ENCODE results near the gene TAF1A.

The TAF1A gene

DNA sequence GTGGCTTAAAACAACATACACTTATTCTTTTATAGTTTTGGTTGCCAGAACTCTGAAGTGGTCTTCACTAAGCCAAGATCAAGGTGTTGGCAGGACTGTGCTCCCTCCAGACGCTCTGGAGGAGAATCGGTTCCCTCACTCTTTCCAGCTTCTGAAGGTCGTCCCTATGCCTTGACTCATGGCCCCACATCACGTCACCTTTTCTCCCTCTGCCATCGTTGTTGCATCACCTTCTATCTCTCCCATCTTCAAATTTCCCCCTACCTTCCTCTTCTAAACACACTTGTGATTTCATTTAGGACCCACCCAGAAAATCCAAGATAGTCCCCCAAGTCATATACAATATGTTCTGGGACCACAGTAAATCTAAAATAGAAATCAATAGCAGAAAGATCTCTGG, 54.3 kb downstream of the TAF1A start:
- no peak for DNase-seq (ENCODE audit: low read depth)

DNA sequence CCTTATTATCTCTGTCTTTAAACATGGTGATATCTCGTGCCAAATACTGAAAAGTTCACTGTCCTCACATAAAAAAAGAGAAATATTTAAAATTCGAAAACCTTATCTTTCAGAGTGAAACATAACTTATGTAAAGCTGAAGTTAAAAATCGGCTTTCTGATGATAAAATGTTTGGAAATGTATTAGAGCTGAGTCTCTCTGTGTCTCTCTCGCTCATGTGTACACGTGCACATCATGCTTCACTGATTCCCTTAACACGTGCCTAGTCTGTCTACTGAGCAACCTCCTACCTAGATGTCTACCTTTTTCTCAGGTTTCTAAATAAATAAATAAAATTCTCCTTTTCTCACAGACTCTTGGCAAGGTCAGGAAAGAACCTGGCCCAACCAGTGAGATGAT, 58.9 kb downstream of the TAF1A start:
- no peak for DNase-seq (ENCODE audit: low read depth)

DNA sequence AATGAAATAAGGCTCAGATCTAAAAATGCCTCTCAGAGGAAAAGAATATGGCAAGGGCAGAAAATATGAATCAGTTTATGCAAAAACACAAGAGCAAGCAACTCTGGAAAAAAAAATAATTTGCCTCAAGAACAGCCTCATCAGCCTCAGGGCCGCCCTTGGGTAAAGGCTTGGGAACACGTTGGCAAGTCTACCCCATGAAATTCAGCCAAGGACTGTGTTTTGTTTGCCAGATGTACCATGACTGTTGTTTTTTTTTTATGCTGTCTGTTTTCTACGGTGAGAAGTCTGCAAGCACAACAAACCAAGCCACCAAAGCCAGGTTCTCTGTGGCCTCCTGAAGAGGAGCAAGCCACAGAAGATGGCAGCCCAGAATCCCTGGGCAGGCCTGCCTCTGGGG, 59.8 kb downstream of the TAF1A start:
- no peak for DNase-seq (ENCODE audit: low read depth)

DNA sequence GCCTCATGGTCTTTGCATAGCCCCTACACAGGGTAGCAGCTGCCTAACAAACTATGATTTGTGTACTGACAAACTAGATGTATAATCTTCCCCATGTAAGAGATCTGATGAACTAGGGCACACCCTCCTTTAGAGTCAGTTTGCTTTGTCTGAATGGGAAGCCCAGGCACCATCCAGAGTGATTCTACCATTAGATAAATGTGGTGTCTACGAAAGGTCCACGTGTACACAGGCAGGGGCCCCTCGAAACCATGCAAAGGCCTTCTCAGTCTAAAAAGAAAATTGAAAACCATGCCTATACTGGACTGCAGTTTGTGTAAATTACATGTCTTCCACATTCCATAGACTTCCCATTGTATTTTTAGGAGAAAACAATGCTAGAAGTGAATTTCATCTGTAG, 60.6 kb downstream of the TAF1A start:
- DNase-seq (ENCODE audit: low read depth): no peak

DNA sequence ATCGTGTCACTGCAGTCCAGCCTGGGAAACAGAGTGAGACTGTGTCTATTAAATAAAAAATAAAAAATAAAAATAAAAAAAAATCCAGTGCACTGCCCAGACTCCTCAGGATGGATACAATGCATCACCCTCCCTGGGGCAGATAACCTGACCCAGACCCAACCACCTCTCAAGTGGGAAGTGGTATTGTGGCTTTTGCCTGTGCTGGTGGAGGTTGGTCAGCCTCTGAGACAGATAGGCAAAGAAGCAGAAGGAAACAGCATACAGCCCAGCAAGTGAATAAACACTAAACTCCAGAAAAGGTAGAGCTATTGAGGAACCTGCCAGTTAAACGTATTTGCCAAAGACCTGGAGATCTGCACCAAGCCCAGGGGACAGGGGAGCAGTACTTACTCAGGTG, 63.8 kb downstream of the TAF1A start:
- DNase-seq (ENCODE audit: low read depth): no peak

DNA sequence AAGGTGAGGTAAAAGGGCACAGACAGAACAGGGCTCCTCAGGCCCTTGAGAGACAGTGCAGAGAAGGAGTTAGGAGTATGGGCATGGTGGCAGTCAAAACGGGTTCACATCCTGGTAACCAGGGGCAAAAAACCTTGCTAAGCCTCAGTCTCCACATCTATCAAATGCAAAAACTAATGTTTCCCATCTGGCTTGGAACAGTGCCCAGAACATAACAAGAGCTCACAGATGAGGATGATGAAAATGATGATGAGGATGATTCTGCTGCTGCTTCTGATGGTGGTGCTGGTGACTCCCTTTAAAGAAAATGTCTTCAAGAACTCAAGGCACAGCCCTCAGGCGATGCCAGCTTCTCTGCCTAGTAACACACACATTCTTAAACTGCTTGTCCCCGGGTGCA, 65.9 kb downstream of the TAF1A start:
- DNase-seq (ENCODE audit: low read depth): no peak

DNA sequence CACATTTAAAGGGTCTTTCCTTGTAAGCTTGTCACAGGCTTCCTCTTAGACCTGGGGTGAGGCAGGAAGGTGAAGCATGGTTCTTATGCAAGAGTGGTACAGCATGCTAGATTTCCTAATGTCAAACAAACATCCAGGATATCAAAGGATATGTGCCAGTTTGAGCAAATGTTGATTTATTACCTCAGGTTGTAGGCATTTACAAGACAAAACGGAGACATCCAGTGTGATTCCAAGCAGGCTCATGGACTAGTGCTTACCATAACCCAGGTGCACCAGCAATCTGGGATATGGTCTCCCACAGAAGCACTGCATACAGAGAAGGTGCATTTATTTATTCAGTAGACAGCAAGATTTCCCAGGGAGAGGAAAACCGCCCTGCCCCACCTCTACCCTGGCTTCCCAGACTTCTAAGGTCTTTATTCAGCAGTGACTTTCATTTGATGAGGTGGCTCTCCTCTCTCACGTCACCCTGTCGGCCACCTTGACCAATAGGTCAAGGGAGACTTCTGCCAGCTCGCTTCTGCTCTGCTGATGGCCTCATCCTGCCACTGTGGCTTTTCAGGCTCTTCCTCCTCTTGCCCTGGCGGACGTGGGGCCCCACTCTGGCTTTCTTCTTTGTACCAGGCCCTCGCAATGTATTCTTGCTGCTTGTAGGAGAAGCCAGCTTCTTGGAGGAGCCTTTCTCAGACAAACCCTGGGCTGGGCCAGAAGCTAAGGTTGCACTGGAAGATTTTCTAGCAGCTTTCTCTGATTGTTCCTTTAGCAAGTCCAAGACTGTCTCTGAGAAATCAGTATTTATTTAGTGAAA, 67.4 kb downstream of the TAF1A start:
- DNase-seq (ENCODE audit: low read depth): no peak

DNA sequence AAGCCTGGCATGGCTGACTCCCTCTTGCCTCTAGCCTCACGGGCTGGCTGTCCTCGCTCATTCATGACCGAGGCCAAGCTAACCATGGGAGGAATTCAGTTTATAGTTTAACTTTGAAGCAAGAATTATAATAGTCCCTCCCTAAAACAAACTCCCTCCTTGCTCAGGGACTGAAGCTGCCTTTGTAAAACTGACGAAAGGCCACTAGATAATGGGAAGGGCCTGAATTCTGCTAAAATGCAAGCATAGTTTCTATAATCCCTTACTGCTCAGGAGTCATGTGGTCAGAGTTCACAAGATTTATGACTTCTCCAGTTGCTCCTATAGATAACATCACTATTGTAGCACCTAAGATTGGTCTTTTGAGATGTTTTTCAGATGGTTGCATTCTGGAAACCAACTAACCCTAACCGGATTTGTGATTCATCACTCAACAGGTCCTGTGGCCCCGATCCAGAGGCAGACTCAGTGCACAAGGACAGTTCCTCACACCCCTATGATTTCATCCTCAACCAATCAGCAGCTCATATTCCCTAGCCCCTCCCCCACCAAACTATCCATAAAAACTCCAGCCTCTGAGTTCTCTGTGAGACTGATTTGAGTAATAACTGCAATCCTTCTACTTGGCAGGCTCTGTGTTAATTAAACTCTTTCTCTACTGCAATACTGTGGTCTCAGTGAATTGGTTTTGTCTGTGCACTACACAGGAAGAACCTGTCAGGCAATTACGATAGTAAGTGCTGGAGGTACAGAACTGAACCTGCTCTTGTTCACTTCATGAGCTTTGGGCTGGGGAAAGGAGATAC, 68.2 kb downstream of the TAF1A start:
- DNase-seq (ENCODE audit: low read depth): no peak
